Glutamatergic neuron (in vitro differentiated cells): ENCODE data around the gene PDCD6IP. TPM values are rescaled to one million over a fixed set of nuclear protein-coding genes. Genes with fewer than 3 reads are reported as not detected.

ENCODE experiments used
- DNase-seq: peaks from one replicate; pipeline ENCODE4 v3.0.0; 2022
- H3K27ac Mint-ChIP-seq: one replicate; pipeline ENCODE4 v1.8.0; 2020; ENCODE audit warnings: mild to moderate bottlenecking, mixed read lengths, inconsistent platforms; ENCODE audit not compliant: unreplicated experiment
- H3K27me3 Mint-ChIP-seq: one replicate; pipeline ENCODE4 v1.8.0; 2020; ENCODE audit warnings: mild to moderate bottlenecking, moderate library complexity, mixed read lengths, inconsistent platforms; ENCODE audit not compliant: unreplicated experiment
- H3K36me3 Mint-ChIP-seq: one replicate; pipeline ENCODE4 v1.8.0; 2020; ENCODE audit warnings: mild to moderate bottlenecking, mixed read lengths, inconsistent platforms; ENCODE audit not compliant: unreplicated experiment
- H3K4me1 Mint-ChIP-seq: one replicate; pipeline ENCODE4 v1.8.0; 2020; ENCODE audit warnings: mild to moderate bottlenecking, low read depth, mixed read lengths, inconsistent platforms; ENCODE audit not compliant: unreplicated experiment
- H3K4me3 Mint-ChIP-seq: one replicate; pipeline ENCODE4 v1.8.0; 2020; ENCODE audit warnings: mild to moderate bottlenecking, mixed read lengths, inconsistent platforms; ENCODE audit not compliant: unreplicated experiment
- H3K9me3 Mint-ChIP-seq: one replicate; pipeline ENCODE4 v1.8.0; 2020; ENCODE audit warnings: mild to moderate bottlenecking, moderate library complexity, mixed read lengths, inconsistent platforms; ENCODE audit not compliant: unreplicated experiment
- CTCF ChIP-seq: fragments of 200-600 bp; sonication (generic); IDR thresholded peaks from one replicate; pipeline ENCODE4 v1.5.0; 2021; ENCODE audit not compliant: partially characterized antibody, unreplicated experiment
- total RNA-seq: library from RNA; stranded (reverse); fragmentation: NEBNext Ultra II Directional; extraction: Animal tissue kit (Norgen Biotek cat#: 25700); gene quantifications from one replicate; pipeline ENCODE4 v1.2.1, GENCODE V29; 2021; ENCODE audit not compliant: unreplicated experiment

The PDCD6IP gene
- total RNA-seq, 1 donor from 2014 or later, result 226 TPM

GRCh38 chr3:33882296-33882695, 83.9 kb downstream of the PDCD6IP start:
- H3K27me3 Mint-ChIP-seq, result peaks cover 2% of the 10 kb centered on the region
- TF ChIP-seq CTCF, result no peak
- H3K36me3 Mint-ChIP-seq, result no peaks in the 10 kb centered on the region
- no peak overlapping the region for H3K27ac Mint-ChIP-seq
- no peak overlapping the region for H3K4me3 Mint-ChIP-seq
- DNase-seq, result no peak
- peaks cover 6% of the 10 kb centered on the region for H3K9me3 Mint-ChIP-seq
- peaks cover 8% of the 10 kb centered on the region for H3K4me1 Mint-ChIP-seq

GRCh38 chr3:33883538-33883950, 85.1 kb downstream of the PDCD6IP start:
- H3K4me3 Mint-ChIP-seq, result peak overlapping the region; percentile 65
- peaks cover 6% of the 10 kb centered on the region for H3K9me3 Mint-ChIP-seq
- no peak for DNase-seq

GRCh38 chr3:33883951-33884561, 85.6 kb downstream of the PDCD6IP start:
- Mint-ChIP-seq H3K27me3 (peaks cover 2% of the 10 kb centered on the region), H3K4me3 (peak overlapping the region; percentile 65), H3K9me3 (peaks cover 6% of the 10 kb centered on the region), H3K4me1 (peaks cover 8% of the 10 kb centered on the region), H3K27ac (no peak overlapping the region), H3K36me3 (no peaks in the 10 kb centered on the region)
- DNase-seq, result no peak
- TF ChIP-seq CTCF, result no peak

More at GRCh38 chr3:33883538-33883950, 85.1 kb downstream of the PDCD6IP start:
- Mint-ChIP-seq H3K27me3 (peaks cover 2% of the 10 kb centered on the region), H3K4me1 (peaks cover 8% of the 10 kb centered on the region), H3K36me3 (no peaks in the 10 kb centered on the region), H3K27ac (no peak overlapping the region)
- TF ChIP-seq CTCF, result peak; percentile 93

- Mint-ChIP-seq H3K9me3 (peaks cover 6% of the 10 kb centered on the region), H3K4me3 (no peak overlapping the region), H3K27ac (no peak overlapping the region), H3K4me1 (peaks cover 8% of the 10 kb centered on the region), H3K27me3 (peaks cover 2% of the 10 kb centered on the region), H3K36me3 (no peaks in the 10 kb centered on the region)
- TF ChIP-seq CTCF, result no peak
- no peak for DNase-seq
Observed at GRCh38 chr3:33884701-33885100, 86.3 kb downstream of the PDCD6IP start.

- Mint-ChIP-seq H3K36me3 (no peaks in the 10 kb centered on the region), H3K27ac (no peak overlapping the region), H3K27me3 (peaks cover 2% of the 10 kb centered on the region), H3K4me3 (no peak overlapping the region), H3K4me1 (peaks cover 8% of the 10 kb centered on the region), H3K9me3 (peaks cover 6% of the 10 kb centered on the region)
- no peak for TF ChIP-seq CTCF
- no peak for DNase-seq
Observed at GRCh38 chr3:33885496-33885895, 87.1 kb downstream of the PDCD6IP start.
